HepG2 (cell line): ENCODE results near the gene JPH3. TPM values are rescaled to one million over a fixed set of nuclear protein-coding genes. Genes with fewer than 3 reads are reported as not detected.

Experiments used
- ATAC-seq: fragments of 200-7000 bp; cut with Tn5 transposase; 3 replicates; pipeline ENCODE4 v1.9.1; 2020; ENCODE audit warnings: mild to moderate bottlenecking, moderate library complexity
- BruUV-seq: library from RNA; stranded (reverse); fragments of 400-500 nt; replicated peaks from 2 replicates; lab custom pipeline; 2021; lab: Mats Ljungman, UMichigan
- CTCF ChIA-PET: fragments of 300-600 bp; formaldehyde crosslinking; extraction: SDS; loops from one replicate; lab custom pipeline; 2021; ENCODE audit warnings: low total read pairs, inconsistent platforms, low intra/inter-chr PET ratio; lab: Yijun Ruan, JAX
- POLR2A ChIA-PET: fragments of 350-600 bp; sonication (Branson Sonifier 250); formaldehyde crosslinking; loops from one replicate; lab custom pipeline; 2020; ENCODE audit warnings: antibody characterized with exemption, inconsistent platforms; lab: Yijun Ruan, JAX
- DNase-seq: peaks from one replicate; pipeline ENCODE4 v3.0.0-alpha.2; 2015; ENCODE audit warnings: low spot score
- FAIRE-seq: peaks from 3 replicates; lab custom pipeline; 2011; peaks lifted over from hg19 to GRCh38; lab: Jason Lieb, UNC
- H2AFZ ChIP-seq: one replicate; pipeline ENCODE4 v1.6.1; 2011; ENCODE audit warnings: low read length, inconsistent platforms
- H3K27ac ChIP-seq: fragments of 300-600 bp; 3 replicates; pipeline ENCODE4 v1.8.0; 2011; ENCODE audit warnings: mixed run types, mild to moderate bottlenecking, mixed read lengths, low read length, inconsistent platforms; ENCODE audit not compliant: insufficient read depth; ENCODE audit errors: extremely low read length
- H3K27me3 ChIP-seq, 2 experiments: fragments of 200-600 bp in 1 of 2; 2 replicates in 1 of 2; 3 replicates in 1 of 2; pipeline versions ENCODE4 v1.6.0 to v1.8.0; 2011; ENCODE audit warnings: low read length in 2 of 2, mild to moderate bottlenecking in 2 of 2, moderate library complexity in 2 of 2, inconsistent platforms in 1 of 2; ENCODE audit not compliant: insufficient read depth in 2 of 2, control insufficient read depth in 1 of 2
- H3K36me3 ChIP-seq, 2 experiments: fragments of 200-600 bp in 1 of 2; replicated peaks in 1 of 2; 2 replicates in 1 of 2; 3 replicates in 1 of 2; pipeline versions ENCODE4 v1.5.1 to v1.8.0; 2011; ENCODE audit warnings: low read length in 2 of 2, inconsistent platforms in 1 of 2; ENCODE audit not compliant: insufficient read depth in 2 of 2, control insufficient read depth in 1 of 2
- H3K4me1 ChIP-seq: 2 replicates; pipeline ENCODE4 v1.5.1; 2012; ENCODE audit warnings: low read length, inconsistent platforms; ENCODE audit not compliant: insufficient read depth
- H3K4me2 ChIP-seq: 2 replicates; pipeline ENCODE4 v1.6.0; 2011; ENCODE audit warnings: low read depth, low read length, inconsistent platforms
- H3K4me3 ChIP-seq, 3 experiments: fragments of 200-600 bp in 1 of 3; sonication (generic), shearing (Covaris generic) in 1 of 3; replicated peaks in 1 of 3; 2 replicates each; pipeline ENCODE4 v1.5.1; 2011 to 2016; ENCODE audit warnings: low read length in 3 of 3, inconsistent platforms in 2 of 3, low read depth in 2 of 3, mild to moderate bottlenecking in 2 of 3, control low read depth in 1 of 3, mixed read lengths in 1 of 3; ENCODE audit not compliant: insufficient read depth in 1 of 3
- H3K79me2 ChIP-seq: one replicate; pipeline ENCODE4 v1.6.1; 2011; ENCODE audit warnings: low read length, inconsistent platforms; ENCODE audit not compliant: insufficient read depth
- H3K9ac ChIP-seq: 2 replicates; pipeline ENCODE4 v1.6.0; 2011; ENCODE audit warnings: mild to moderate bottlenecking, low read depth, low read length, inconsistent platforms; ENCODE audit not compliant: insufficient read depth
- H3K9me3 ChIP-seq: 2 replicates; pipeline ENCODE4 v1.5.1; 2012; ENCODE audit warnings: mild to moderate bottlenecking, low read length
- H4K20me1 ChIP-seq: 2 replicates; pipeline ENCODE4 v1.6.0; 2011; ENCODE audit warnings: inconsistent platforms, mild to moderate bottlenecking, low read length, moderate library complexity; ENCODE audit not compliant: insufficient read depth
- AGO2 ChIP-seq: fragments of 200-400 bp; formaldehyde crosslinking; optimal IDR thresholded peaks from 2 replicates; pipeline ENCODE3; 2017; ENCODE audit warnings: mild to moderate bottlenecking, low read depth, low read length, moderate library complexity
- HMG20A ChIP-seq: IDR thresholded peaks from 2 replicates; pipeline ENCODE4 v1.6.1; 2016; ENCODE audit warnings: borderline replicate concordance
- KAT7 ChIP-seq: IDR thresholded peaks from 2 replicates; pipeline ENCODE4 v1.6.1; 2018; ENCODE audit warnings: borderline replicate concordance, missing compliant biosample characterization
- MBNL3 ChIP-seq: fragments of 250-450 bp; sonication (Bioruptor Pico); conservative IDR thresholded peaks from 2 replicates; pipeline ENCODE4 v1.8.0; 2022; ENCODE audit warnings: mild to moderate bottlenecking, inconsistent platforms
- PHF21A ChIP-seq: sonication (generic); formaldehyde crosslinking; IDR thresholded peaks from 2 replicates; pipeline ENCODE4 v1.5.0; 2020; ENCODE audit warnings: mild to moderate bottlenecking, missing genetic modification reagents
- SSRP1 ChIP-seq: IDR thresholded peaks from 2 replicates; pipeline ENCODE4 v1.6.1; 2016; ENCODE audit warnings: control low read depth
- YEATS4 ChIP-seq: sonication (generic); formaldehyde crosslinking; IDR thresholded peaks from 2 replicates; pipeline ENCODE4 v1.4.0; 2020; ENCODE audit warnings: missing genetic modification reagents, borderline replicate concordance
- ZBTB8A ChIP-seq: sonication (generic); formaldehyde crosslinking; IDR thresholded peaks from 2 replicates; pipeline ENCODE4 v1.4.0; 2020; ENCODE audit warnings: mild to moderate bottlenecking, low read depth, missing genetic modification reagents, borderline replicate concordance
- ZNF350 ChIP-seq: sonication (generic); formaldehyde crosslinking; IDR thresholded peaks from 2 replicates; pipeline ENCODE4 v1.4.0; 2020; ENCODE audit warnings: mild to moderate bottlenecking, low read depth, missing genetic modification reagents, borderline replicate concordance
- ZNF607 ChIP-seq: sonication (generic); formaldehyde crosslinking; IDR thresholded peaks from 2 replicates; pipeline ENCODE4 v1.5.1; 2020; ENCODE audit warnings: missing genetic modification reagents, mild to moderate bottlenecking, borderline replicate concordance
- ZNF766 ChIP-seq: sonication (generic); formaldehyde crosslinking; IDR thresholded peaks from 2 replicates; pipeline ENCODE4 v1.5.0; 2020; ENCODE audit warnings: missing genetic modification reagents, borderline replicate concordance
- ZNF768 ChIP-seq: sonication (generic); formaldehyde crosslinking; IDR thresholded peaks from 2 replicates; pipeline ENCODE4 v1.4.0; 2020; ENCODE audit warnings: missing genetic modification reagents
- WGBS: methylation state at CpG from one replicate; pipeline ENCODE4 v1.1.6; 2017; ENCODE audit warnings: low lambda C conversion rate; 5-methylcytosine and 5-hydroxymethylcytosine counted together
- in situ Hi-C: cut with HindIII; loops from 2 replicates; pipeline ENCODE4 v1.10.0; 2017; ENCODE audit warnings: low pct_unique_long_range_greater_than_20kb; ENCODE audit not compliant: extremely low pct_ligation_motif_present
- intact Hi-C: fragments of 100-400 bp; cut with micrococcal nuclease; formaldehyde crosslinking; loops from one replicate; pipeline ENCODE4 v1.10.0; 2022; ENCODE audit not compliant: unreplicated experiment
- polyA plus RNA-seq, 8 experiments: library from polyadenylated mRNA; depleted of rRNA in 3 of 8; stranded (reverse) in 7 of 8; unstranded in 1 of 8; fragments of >200 nt; fragmentation: Illumina TruSeq in 4 of 8; extraction: Trizol in 4 of 8; gene quantifications; 2 replicates each; pipeline versions ENCODE4 v1.2.1 to v1.2.3, GENCODE V29; 2011 to 2016; ENCODE audit warnings: low read depth in 4 of 8, missing spikeins in 1 of 8, mixed read lengths in 1 of 8; ENCODE audit not compliant: insufficient read depth in 1 of 8
- total RNA-seq, 5 experiments: library from RNA; depleted of rRNA; stranded (reverse); fragments of >200 nt; fragmentation: Illumina TruSeq; extraction: Trizol; gene quantifications; 2 replicates each; pipeline ENCODE4 v1.2.3, GENCODE V29; 2016; ENCODE audit warnings: low read depth in 1 of 5
- TF ChIP-seq, protein P1 (sequence below): sonication (generic); formaldehyde crosslinking; IDR thresholded peaks from 2 replicates; pipeline ENCODE4 v1.4.0; 2020; ENCODE audit warnings: missing genetic modification reagents
- TF ChIP-seq, protein P2 (sequence below): sonication (generic); formaldehyde crosslinking; IDR thresholded peaks from 2 replicates; pipeline ENCODE4 v1.9.0; 2021; ENCODE audit warnings: missing genetic modification reagents, borderline replicate concordance

JPH3 gene
- total and polyA plus RNA-seq, 2 of the 13 experiments (the other 11 are each of a cell fraction or from before 2014, with no cell fraction given) = not detected

DNA sequence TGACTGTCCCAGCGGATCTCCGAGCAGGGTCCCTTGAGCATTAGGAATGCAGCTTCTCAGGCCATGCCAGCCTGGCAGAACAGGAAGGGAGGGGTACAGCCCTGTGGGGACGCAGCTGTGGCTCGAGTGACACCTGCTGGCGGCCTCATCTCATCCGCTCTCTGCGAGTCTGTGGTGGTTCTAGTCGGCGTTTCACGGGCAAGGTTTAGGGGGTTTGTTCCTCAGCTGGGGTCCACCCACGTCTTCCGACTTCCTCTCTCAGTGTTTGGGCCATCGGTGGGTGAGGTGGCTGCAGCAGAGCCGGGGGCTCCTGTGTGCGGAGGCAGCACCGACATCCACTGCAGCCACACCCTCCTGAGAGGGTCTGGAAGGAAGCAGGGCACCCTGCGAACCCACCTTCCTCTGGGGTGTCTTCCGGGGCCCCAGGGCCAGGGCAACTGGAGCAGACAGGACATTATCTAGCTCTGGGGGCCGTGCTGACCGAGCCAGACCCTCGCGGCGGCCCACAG, 33.3 kb downstream of the JPH3 start:
- no peaks in the 10 kb centered on the region for H3K79me2 ChIP-seq
- POLR2A ChIA-PET = interaction anchor here (1.4 kb wide), 1 partner anchor 131 kb away, joined by 4 read pairs; the partner anchor contains the start of gene KLHDC4
- CTCF ChIA-PET = interaction anchor here (0.8 to 2.7 kb wide), 6 partner anchors 44 to 219 kb away, joined by 3 to 53 read pairs (median 10); no protein-coding TSS in a partner anchor
- H3K4me1 ChIP-seq = peaks cover 11% of the 10 kb centered on the region; the same call in 1 of the 2 replicates
- no peaks in the 10 kb centered on the region for H3K9me3 ChIP-seq
- peak; percentile 86 for ATAC-seq
- intact Hi-C loops (loop anchor here (1.0 to 5.0 kb wide), 3 partner anchors 47 to 219 kb away; no protein-coding TSS in a partner anchor), in situ Hi-C loops (loop anchor here (5.0 kb wide), 1 partner anchor 48 kb away; no protein-coding TSS in a partner anchor)
- FAIRE-seq = peak; percentile 81
- H3K4me2 ChIP-seq = peak overlapping the region; percentile 73
- peak overlapping the region in 2 of 3 experiments; percentile 1 to 62; a peak in 1 of 6 replicates for H3K4me3 ChIP-seq
- no peak overlapping the region for H3K9ac ChIP-seq
- peaks cover 22 to 92% of the 10 kb centered on the region in 2 experiments; a peak in 4 of 5 replicates for H3K27me3 ChIP-seq
- DNase-seq = peak; percentile 47
- WGBS = 2% methylated on average over 13 of the region's 23 CpGs
- H3K27ac ChIP-seq = no peak overlapping the region
- no TSS peak for BruUV-seq
- no peaks in the 10 kb centered on the region for H3K36me3 ChIP-seq
- no peaks in the 10 kb centered on the region; the same call in 1 of the 2 replicates for H4K20me1 ChIP-seq
- H2AFZ ChIP-seq = no peak overlapping the region
- TF ChIP-seq KAT7 (no peak), HMG20A (CRISPR knock-in tag) (no peak), ZNF768 (CRISPR knock-in tag) (no peak), ZNF350 (CRISPR knock-in tag) (peak; percentile 75), ZNF766 (CRISPR knock-in tag) (no peak), ZBTB8A (CRISPR knock-in tag) (no peak), MBNL3 (CRISPR knock-in tag) (no peak), YEATS4 (CRISPR knock-in tag) (no peak), AGO2 (no peak), ZNF607 (CRISPR knock-in tag) (no peak), SSRP1 (CRISPR knock-in tag) (no peak), PHF21A (CRISPR knock-in tag) (no peak)
- TF ChIP-seq, protein P1, sequence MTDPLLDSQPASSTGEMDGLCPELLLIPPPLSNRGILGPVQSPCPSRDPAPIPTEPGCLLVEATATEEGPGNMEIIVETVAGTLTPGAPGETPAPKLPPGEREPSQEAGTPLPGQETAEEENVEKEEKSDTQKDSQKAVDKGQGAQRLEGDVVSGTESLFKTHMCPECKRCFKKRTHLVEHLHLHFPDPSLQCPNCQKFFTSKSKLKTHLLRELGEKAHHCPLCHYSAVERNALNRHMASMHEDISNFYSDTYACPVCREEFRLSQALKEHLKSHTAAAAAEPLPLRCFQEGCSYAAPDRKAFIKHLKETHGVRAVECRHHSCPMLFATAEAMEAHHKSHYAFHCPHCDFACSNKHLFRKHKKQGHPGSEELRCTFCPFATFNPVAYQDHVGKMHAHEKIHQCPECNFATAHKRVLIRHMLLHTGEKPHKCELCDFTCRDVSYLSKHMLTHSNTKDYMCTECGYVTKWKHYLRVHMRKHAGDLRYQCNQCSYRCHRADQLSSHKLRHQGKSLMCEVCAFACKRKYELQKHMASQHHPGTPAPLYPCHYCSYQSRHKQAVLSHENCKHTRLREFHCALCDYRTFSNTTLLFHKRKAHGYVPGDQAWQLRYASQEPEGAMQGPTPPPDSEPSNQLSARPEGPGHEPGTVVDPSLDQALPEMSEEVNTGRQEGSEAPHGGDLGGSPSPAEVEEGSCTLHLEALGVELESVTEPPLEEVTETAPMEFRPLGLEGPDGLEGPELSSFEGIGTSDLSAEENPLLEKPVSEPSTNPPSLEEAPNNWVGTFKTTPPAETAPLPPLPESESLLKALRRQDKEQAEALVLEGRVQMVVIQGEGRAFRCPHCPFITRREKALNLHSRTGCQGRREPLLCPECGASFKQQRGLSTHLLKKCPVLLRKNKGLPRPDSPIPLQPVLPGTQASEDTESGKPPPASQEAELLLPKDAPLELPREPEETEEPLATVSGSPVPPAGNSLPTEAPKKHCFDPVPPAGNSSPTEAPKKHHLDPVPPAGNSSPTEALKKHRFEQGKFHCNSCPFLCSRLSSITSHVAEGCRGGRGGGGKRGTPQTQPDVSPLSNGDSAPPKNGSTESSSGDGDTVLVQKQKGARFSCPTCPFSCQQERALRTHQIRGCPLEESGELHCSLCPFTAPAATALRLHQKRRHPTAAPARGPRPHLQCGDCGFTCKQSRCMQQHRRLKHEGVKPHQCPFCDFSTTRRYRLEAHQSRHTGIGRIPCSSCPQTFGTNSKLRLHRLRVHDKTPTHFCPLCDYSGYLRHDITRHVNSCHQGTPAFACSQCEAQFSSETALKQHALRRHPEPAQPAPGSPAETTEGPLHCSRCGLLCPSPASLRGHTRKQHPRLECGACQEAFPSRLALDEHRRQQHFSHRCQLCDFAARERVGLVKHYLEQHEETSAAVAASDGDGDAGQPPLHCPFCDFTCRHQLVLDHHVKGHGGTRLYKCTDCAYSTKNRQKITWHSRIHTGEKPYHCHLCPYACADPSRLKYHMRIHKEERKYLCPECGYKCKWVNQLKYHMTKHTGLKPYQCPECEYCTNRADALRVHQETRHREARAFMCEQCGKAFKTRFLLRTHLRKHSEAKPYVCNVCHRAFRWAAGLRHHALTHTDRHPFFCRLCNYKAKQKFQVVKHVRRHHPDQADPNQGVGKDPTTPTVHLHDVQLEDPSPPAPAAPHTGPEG (CRISPR knock-in tag) = 0 out of 2 replicates have a peak, but pooled peaks have one; percentile 48
- TF ChIP-seq, protein P2, sequence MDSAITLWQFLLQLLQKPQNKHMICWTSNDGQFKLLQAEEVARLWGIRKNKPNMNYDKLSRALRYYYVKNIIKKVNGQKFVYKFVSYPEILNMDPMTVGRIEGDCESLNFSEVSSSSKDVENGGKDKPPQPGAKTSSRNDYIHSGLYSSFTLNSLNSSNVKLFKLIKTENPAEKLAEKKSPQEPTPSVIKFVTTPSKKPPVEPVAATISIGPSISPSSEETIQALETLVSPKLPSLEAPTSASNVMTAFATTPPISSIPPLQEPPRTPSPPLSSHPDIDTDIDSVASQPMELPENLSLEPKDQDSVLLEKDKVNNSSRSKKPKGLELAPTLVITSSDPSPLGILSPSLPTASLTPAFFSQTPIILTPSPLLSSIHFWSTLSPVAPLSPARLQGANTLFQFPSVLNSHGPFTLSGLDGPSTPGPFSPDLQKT = 0 out of 2 replicates have a peak, but pooled peaks have one; percentile 56
